Hematopoietic multipotent progenitor cell treated with erythropoietin and hydrocortisone succinate and interleukin-3 and kit ligand, for 17 days (in vitro differentiated cells): Measurements from ENCODE around the gene UBE2G1.

Experiments used
- DNase-seq: peaks from one replicate; pipeline ENCODE4 v3.0.0-alpha.2; 2015; ENCODE audit warnings: low spot score

The UBE2G1 gene

DNA sequence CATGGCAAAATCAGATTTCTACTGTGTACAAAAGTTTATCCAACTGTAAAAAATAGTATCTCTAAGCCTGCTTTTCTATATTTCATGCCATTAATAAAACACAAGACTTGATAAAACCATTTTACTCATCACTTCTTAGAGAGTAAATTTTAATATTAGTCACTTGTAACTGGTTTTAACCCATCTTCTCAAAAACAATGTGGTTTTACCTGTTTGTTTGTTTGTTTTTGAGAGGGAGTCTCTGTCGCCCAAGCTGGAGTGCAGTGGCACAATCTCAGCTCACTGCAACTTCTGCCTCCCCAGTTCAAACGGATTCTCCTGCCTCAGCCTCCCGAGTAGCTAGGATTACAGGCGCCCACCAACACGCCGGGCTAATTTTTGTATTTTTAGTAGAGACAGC lies 32.1 kb downstream of the UBE2G1 start:
- DNase-seq: no peak

DNA sequence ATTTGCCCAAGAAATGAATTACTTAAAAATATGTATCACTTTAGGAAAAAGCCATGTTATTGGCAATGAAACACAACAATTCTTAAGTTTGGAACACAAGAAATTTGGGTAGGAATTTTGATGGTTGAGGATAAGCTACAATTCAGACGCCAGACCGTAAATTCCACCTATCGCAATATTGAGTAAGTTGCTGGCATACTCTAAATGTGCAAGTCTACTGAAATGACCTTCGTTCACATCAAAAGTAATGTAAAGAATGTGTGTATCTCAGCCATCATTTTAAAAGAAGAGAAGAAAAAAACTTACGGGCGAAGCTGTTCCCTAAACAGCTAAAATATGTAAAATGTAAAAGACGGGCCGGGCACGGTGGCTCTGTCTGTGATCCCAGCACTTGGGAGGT lies 33.4 kb downstream of the UBE2G1 start:
- DNase-seq: no peak

DNA sequence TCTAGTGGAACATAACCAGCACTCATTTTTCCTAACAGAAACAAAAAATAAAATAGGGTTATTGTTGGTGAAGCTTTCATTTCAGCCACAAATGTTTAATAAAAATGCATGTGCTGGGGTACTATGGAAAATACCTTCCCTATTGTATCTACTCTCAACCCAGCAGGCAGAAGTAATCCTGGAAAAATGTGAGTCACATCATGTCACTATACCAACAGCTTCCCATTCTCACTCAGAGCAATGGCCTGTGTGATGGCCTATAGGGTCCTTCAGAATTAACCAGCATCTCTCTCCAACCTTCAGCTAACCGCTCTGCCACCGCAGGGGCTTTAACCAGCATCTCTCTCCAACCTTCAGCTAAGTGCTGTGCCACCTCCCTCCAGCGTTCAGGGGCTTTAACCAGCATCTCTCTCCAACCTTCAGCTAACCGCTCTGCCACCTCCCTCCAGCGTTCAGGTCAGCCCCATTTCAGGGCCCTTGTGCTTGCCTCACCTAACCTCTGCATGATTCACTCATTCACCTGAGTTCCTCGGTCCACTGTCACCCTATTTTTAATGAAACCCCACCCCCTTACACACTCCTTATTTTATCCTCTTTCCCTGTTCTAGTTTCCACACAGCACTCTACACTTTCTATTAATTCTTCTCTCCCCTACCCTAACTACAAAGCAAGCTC lies 34.0 kb downstream of the UBE2G1 start:
- DNase-seq: no peak

DNA sequence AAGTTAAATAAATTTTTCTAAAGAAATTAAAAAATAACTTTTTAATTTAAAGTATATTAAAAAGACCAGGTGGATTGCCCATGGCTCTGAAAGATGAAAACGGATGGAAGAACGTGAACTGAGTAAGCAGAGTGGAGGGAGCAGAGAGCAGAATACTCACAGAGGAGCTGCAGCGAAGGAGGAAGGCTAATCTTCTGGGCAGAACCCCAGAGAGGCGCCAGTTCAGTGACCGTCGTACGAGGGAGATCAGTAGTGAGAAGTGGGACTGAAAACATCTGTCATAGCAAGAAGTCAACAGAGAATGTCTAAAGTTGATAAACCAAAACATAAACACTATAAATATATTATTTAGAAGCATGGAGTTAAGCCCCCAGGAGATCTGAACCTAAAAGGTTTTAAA lies 34.9 kb downstream of the UBE2G1 start:
- no peak for DNase-seq

DNA sequence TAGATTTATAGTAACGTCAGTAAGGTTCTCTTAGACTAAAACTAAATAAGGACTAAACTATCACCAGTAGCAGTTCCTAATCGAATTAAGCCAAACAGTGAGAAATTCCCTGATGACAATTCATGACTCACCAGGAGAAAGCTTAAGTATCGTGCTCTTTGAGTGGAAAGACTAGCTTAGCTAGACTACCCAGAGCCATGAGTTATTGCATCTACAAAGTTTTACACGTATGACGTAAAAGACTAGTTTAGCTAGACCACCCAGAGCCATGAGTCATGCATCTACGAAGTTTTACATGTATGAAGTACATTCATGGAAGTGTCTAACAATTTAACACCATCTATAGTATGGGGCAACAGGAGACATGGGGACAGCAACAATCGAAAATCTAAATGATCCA lies 36.6 kb downstream of the UBE2G1 start:
- no peak for DNase-seq

DNA sequence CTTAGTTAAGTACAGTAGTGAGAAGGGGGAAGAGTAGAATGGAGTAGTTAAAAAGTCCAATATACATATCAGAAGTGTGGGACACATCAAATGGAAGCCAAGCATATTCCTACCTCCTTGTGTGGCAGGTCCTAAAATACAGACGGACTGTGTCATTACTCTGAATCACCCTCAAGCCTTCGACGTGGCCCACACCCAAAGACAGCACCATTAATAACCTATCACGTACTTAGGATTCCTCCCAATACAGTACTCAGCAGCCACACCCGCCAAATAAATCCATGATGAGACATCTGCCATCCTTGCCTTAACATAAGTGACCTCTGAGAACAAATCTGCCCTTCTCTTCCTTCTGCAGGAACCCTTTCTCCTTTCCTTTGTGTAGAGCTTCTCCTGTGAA lies 38.9 kb downstream of the UBE2G1 start:
- DNase-seq: no peak

DNA sequence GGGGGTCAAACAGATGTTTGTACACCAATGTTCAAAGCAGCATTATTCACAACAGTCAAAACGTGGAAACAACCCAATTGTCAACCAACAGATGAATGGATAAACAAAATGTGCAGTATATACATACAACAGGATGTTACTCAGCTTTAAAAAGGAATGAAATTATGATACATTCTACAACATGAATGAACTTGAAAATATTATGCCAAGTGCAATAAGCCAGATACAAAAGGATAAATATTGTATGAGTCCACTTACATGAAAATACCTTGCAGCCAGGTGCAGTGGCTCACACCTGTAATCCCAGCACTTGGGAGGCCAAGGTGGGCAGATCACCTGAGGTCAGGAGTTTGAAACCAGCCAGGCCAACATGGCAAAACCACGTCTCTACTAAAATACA lies 39.9 kb downstream of the UBE2G1 start:
- no peak for DNase-seq

DNA sequence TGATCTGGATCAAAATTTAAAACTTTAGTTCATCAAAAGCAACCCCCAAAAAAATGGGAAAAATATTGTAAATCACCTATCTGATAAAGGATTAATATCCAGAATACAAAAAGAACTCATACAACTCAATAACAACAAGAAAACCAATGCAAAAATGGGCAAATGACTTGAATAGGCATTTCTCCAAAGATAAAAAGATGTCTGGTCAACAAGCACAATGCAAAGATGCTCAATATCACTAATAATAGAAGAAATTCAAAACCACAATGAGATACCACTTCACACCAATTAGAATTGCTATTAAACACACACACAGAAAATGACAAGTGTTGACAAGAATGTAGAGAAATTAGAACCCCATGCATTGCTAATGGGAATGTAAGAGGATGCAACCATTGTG lies 40.4 kb downstream of the UBE2G1 start:
- no peak for DNase-seq

DNA sequence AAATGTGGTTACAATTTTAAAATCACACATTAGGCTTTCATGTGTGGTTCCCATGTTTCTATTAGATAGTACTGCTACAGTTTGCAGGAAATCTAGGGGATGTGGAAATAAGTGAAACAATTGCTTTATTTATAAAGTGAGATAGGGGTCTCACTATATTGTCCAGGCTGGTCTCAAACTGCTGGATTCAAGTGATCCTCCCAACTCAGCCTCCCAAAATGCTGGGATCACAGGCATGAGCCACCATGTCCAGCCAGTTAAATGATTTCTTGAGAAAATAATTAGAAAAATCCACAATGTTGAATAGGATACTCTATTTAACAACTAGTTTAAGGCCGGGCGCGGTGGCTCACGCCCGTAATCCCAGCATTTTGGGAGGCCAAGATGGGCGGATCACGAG lies 42.0 kb downstream of the UBE2G1 start:
- DNase-seq: no peak

DNA sequence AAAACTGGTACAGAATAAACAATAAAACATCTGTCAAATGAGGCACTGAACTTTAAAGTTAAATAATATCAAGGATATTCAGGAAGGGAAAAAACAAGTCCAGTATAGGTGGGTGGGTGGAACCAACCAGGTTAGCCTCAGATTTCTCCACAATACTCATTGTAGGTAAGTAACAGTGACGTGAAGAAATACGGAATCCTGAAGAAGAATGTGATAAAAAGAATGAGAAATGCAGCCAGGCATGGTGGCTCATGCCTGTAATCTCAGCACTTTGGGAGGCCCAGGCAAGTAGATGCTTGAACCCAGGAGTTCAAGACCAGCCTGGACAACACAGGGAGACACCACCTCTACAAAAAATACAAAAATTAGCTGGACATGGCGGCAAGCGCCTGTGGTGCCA lies 47.3 kb downstream of the UBE2G1 start:
- DNase-seq: no peak

DNA sequence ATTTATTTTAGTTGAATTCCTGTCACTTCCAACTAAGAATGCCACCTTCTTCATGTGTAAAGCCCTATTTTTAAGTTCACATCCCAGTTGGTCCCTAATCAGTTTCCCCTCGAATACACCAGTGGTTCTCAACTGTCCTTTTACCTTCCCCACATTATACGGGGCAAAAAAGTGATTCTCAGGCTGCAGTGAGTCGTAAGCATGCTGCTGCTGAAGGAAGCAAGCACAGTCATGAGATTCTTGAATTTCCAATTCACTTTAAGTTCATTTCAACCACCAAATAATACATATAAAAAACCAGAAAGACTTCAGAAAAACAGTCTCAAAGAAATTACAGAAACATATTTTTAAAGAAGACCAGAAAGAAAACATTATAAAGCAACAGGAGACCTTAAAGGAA lies 47.9 kb downstream of the UBE2G1 start:
- no peak for DNase-seq

DNA sequence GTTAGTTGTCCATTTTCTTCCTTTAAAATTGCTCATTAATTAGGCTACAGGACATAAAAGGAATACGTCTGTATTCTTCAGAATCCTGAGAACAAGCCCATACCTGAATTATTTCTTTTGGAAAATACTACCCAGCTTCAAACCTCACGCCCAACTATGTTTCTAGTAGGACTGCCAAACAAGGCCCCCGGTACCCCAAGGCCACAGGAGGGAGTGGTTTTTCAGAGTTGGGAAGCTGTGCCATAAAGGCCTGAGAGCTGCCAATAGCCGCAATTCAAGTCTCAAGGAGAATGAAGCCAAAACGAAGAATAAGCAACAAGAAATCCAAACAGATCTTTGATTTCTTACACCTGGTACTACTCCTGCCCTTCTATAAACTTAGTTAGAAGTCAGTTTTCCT lies 48.3 kb downstream of the UBE2G1 start:
- DNase-seq: no peak

DNA sequence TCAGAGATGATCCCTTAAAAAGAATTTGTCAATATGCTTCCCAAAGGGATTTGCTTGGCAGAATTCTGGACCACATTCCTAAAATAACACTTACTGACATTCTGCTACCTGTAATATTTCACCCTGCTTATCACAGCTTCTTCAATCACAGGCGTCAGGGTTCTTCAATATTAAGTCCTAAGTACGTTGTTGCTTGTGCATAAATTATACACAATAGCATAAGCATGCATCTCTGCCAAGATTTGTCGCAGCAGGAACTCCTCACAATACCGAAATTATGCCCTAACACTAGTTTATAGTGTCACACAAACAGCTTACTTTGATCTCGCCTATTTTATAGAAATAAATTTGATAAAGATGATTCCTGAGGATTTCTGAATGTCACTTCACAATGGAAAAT lies 48.9 kb downstream of the UBE2G1 start:
- no peak for DNase-seq

DNA sequence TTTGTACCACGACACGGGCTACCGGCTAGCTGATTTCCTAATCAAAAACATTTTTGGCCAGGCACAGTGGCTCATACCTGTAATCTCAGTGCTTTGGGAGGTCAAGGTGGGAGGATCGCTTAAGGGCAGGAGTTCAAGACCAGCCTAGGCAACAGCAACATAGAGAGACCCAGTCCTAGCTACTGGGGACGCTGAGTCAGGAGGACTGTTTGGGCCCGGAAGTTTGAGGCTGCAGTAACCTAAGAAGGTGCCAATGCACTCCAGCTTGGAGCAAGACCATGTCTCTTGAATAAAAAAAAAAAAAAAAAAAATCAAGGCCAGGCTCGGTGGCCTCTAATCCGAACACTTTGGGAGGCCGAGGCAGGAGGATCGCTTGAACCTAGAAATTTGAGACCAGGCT lies 49.8 kb downstream of the UBE2G1 start:
- no peak for DNase-seq

DNA sequence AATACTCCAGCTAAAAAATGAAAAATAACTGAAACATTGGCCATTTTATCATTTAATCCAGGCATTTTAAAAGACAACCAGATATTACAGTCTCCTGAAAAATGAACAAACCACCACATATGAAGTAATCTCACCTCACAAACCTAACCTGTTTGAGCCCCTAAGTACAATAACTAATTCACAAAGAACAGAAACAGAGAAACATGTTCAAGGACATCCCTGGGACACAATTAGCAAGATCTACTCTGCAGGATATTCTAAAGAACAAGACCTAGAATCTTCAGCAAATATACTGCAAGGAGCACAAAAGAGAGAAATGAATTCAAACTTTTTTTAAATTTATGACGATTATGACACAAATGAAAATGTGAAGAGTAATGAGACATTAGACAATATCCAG lies 51.9 kb downstream of the UBE2G1 start:
- DNase-seq: no peak

DNA sequence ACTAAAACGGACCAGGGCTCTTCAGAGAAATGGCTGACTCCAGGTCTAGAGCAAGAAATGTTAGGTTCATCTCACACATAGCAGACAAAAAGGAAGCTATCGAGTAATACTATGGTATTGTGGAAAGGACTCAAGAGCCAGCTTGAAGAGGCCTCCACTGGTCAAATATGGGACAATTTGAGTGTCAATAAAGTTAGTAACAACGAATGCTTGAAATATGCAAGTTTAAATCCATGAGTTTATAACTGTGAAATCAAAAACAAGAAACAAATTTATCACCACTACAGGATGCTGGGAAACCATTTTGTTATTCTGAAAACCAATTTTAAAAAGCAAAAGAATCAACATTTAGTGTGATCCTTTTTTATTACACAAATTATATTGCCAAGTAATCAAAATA lies 52.3 kb downstream of the UBE2G1 start:
- DNase-seq: no peak

DNA sequence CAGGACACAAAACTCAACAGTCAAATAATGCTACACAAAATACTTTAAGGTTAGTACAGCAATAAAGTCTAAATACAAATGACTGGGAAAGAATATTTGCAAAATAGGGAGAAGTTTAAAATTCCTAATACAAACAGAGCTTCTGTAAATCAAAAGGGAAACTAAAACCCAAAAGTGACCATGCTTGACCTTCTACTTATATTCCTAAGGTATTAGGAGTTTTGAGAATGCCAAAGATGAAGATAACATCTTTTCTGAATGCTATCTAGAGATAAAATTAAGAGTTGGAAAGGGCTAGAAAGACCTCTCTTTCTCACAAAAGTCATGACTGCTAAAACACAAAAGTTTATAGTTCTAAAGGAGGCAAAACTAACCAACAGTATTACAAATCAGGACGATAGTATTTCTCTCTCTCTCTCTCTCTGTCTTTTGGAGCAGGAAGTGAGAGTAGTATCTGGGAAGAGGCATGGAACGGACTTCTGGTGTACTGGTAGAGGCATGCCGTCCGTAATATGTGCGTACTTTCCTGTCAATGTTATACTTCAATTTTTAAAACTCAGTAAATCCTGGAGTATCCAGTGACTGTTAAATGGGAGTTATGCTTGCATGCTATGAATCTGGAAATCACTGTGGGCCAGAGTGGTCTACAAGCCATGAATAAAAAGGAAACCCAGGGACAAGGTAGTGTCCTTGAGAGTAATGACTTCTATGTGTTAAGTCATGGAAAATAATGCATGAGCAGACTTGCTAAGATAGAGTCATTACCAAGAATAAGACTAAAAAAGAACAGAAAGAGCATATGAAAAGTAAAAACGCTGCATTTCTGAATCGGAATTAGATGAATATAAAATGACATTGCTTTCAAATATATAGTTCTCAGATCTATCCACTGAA lies 53.0 kb downstream of the UBE2G1 start:
- no peak for DNase-seq

DNA sequence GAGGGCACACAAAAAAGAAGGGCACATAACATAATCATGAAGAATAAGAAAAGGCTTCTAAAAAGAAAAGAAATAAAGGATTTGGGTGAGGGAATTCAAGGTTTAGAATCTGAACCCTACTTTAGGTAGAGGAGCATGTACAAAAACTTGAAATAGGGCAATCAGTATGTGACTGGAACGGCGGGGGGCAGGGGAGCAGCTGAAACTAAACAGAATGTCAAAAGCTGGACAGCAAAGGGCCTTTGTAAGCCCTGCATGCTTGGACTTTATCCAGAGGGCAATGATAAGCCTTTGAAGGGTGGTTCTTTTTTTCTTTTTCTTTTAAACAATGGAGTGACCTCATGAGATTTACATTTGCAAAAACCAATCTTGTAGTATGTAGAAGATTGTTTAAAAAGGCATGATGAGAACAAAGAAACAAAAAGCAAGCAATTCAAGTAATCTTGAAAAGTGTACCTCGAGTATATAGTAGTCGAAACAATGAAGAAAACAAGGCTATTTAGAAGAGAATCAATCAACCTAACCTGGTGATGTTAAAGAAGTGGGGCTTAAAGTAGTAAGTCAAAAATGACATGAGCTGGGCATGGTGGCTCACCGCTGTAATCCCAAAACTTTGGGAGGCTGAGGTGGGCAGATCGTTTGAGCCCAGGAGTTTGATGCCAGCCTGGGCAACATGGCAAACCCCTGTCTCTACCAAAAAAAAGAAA lies 56.0 kb downstream of the UBE2G1 start:
- DNase-seq: no peak

DNA sequence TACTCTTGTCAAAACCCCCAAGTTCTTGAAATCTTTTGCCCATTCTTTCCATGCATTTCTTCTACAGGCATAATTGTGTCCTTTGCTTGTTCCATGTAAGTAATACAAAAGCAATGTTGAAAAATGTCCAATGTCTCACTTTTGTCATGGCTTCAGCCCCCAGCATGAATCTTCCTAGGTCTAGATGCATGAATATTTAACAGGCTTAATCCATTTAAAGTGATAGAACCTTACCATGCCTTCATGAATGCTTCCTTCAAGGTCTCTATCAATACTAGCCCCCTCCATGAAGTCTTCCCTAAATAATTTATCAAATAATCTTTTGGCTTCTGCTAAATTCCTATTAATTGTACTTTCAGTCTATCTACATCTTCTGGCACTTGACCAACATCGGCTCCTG lies 56.6 kb downstream of the UBE2G1 start:
- DNase-seq: no peak

DNA sequence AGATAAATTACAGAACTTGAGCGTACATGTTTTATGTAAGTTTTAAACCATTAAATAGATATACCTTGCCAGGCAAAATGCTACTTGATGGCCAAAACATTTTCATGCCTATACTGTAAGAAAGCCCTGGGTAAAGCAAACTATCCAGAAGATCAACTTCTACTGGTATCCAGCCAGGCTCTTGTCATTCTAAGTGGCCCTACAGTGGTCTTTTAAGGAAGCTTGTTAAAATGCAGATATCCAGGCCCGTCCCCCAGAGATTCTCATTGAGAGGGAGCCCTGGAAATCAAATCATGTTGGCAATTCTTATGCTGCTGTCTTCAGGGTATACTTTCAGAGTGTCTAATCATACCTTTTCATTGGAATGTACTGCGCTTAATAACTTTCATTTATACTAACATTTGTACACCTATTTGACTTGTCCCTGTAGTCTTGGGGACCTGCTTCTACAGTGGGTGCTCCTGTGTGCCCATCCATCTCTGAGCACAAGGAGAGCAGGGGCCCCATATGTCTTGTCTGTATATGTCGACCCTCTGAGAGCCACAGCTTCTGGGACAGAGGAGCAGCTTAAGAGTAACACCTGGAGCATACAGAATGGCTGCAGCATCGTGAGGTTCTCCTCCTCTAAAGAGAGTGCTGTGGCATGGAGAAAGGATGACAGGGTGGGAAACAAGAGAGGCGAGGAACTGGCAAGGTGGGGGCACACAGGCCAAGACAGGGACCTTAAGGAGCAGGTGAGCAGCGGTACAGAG lies 59.1 kb downstream of the UBE2G1 start:
- DNase-seq: no peak

DNA sequence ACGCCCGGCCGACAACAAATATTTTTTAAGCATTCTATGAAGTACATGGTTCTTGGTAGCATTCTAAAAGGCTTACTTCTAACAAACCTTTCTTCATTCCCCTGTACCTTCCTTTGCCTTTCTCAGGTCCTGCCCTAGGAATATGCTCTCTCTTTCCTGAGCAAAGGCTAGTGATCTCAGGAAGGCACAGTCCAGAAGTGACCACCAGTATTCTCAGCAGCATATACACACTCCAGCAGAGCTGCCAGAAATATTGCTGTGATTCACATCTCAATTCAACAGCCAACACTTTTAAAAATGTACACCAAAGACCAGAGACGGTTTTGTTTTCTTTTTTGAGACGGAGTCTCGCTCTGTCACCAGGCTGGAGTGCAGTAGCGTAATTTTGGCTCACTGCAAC lies 61.3 kb downstream of the UBE2G1 start:
- DNase-seq: no peak

DNA sequence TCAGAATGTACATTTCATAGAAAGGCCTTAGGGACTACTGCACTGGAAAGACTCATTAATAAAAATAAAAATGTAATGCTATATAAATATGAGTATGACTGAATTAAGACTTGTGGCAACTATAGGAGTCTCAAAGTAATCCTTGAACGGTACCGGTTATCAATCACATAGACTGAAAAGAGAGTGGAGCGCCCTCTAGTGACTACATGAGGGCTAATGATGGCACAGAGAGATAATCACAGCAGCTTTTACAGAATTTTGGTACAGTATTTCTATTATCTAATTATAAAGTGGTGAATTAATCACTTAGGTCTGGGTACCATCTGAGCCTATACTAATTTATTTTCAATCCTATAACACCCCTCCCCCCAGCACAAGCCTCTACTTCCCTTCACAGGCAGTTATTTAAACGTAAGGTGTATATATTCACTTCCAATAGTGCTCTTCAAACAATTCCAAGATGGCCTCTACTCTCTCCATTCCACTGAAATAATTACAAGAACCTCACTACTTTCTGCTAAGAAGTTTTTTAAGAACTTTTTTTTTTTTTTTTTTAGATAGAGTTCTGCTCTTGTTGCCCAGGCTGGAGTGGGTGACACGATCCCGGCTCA lies 62.0 kb downstream of the UBE2G1 start:
- peak; percentile 82 for DNase-seq
